Measurements from ENCODE around the gene INPP5A.
"Not testable (repeated sequence)": the region's sequence is repeated elsewhere in the genome, so short reads cannot be mapped to it uniquely, and the experiment has no call there.

INPP5A gene

GRCh38 chr10:132669208-132669861 is 131.7 kb downstream of the INPP5A start:
- TF ChIP-seq ZNF274 (IDR thresholded peaks at IDR 0.05; ENCODE audit: low read depth, low read length) = no peak

GRCh38 chr10:132670546-132671227 is 133.1 kb downstream of the INPP5A start:
- TF ChIP-seq ZNF274 (IDR thresholded peaks at IDR 0.05; ENCODE audit: low read depth, low read length) = no peak

More at GRCh38 chr10:132669208-132669861, 131.7 kb downstream of the INPP5A start:
- H3K4me3 ChIP-seq (ENCODE audit: low read length) = no peak overlapping the region

GRCh38 chr10:132671228-132672154 is 133.9 kb downstream of the INPP5A start:
- TF ChIP-seq ZNF274 (IDR thresholded peaks at IDR 0.05; ENCODE audit: low read depth, low read length) = no peak
- H3K4me3 ChIP-seq (ENCODE audit: low read length) = no peak overlapping the region

More at GRCh38 chr10:132670546-132671227, 133.1 kb downstream of the INPP5A start:
- no peak overlapping the region for H3K4me3 ChIP-seq (ENCODE audit: low read length)

- not testable (repeated sequence) for H3K4me3 ChIP-seq (ENCODE audit: low read length)
Observed at GRCh38 chr10:132673746-132674145, 136.2 kb downstream of the INPP5A start.

- no peak for TF ChIP-seq ZNF274 (IDR thresholded peaks at IDR 0.05; ENCODE audit: low read depth, low read length)
- H3K4me3 ChIP-seq (ENCODE audit: low read length) = no peak overlapping the region
Observed at GRCh38 chr10:132674311-132674710, 136.7 kb downstream of the INPP5A start.

- TF ChIP-seq ZNF274 (IDR thresholded peaks at IDR 0.05; ENCODE audit: low read depth, low read length) = no peak
- H3K4me3 ChIP-seq (ENCODE audit: low read length) = no peak overlapping the region
Observed at GRCh38 chr10:132675031-132675740, 137.6 kb downstream of the INPP5A start.

GRCh38 chr10:132676193-132676891 is 138.8 kb downstream of the INPP5A start:
- no peak overlapping the region for H3K4me3 ChIP-seq (ENCODE audit: low read length)
- TF ChIP-seq ZNF274 (IDR thresholded peaks at IDR 0.05; ENCODE audit: low read depth, low read length) = no peak

- no peak overlapping the region for H3K4me3 ChIP-seq (ENCODE audit: low read length)
- no peak for TF ChIP-seq ZNF274 (IDR thresholded peaks at IDR 0.05; ENCODE audit: low read depth, low read length)
Observed at GRCh38 chr10:132677096-132677472, 139.5 kb downstream of the INPP5A start.

- H3K4me3 ChIP-seq (ENCODE audit: low read length) = no peak overlapping the region
- TF ChIP-seq ZNF274 (IDR thresholded peaks at IDR 0.05; ENCODE audit: low read depth, low read length) = no peak
Observed at GRCh38 chr10:132677473-132678227, 140.1 kb downstream of the INPP5A start.

GRCh38 chr10:132678436-132679216 is 141.0 kb downstream of the INPP5A start:
- no peak for TF ChIP-seq ZNF274 (IDR thresholded peaks at IDR 0.05; ENCODE audit: low read depth, low read length)
- H3K4me3 ChIP-seq (ENCODE audit: low read length) = no peak overlapping the region

GRCh38 chr10:132679217-132679595 is 141.6 kb downstream of the INPP5A start:
- no peak overlapping the region for H3K4me3 ChIP-seq (ENCODE audit: low read length)
- no peak for TF ChIP-seq ZNF274 (IDR thresholded peaks at IDR 0.05; ENCODE audit: low read depth, low read length)

GRCh38 chr10:132679640-132680039 is 142.1 kb downstream of the INPP5A start:
- no peak for TF ChIP-seq ZNF274 (IDR thresholded peaks at IDR 0.05; ENCODE audit: low read depth, low read length)

GRCh38 chr10:132680741-132681140 is 143.2 kb downstream of the INPP5A start:
- not testable (repeated sequence) for H3K4me3 ChIP-seq (ENCODE audit: low read length)

More at GRCh38 chr10:132679640-132680039, 142.1 kb downstream of the INPP5A start:
- H3K4me3 ChIP-seq (ENCODE audit: low read length) = no peak overlapping the region
